SU-DHL-6 (cell line): ENCODE measurements around the gene CCR2.

Experiments
- H2AFZ ChIP-seq: fragments of 200-600 bp; sonication (generic); 2 replicates; pipeline ENCODE4 v1.6.1; 2014; ENCODE audit warnings: low read depth, mild to moderate bottlenecking, moderate library complexity, mixed read lengths, antibody characterized with exemption, low read length; ENCODE audit not compliant: severe bottlenecking
- H3F3A ChIP-seq: fragments of 200-600 bp; shearing (Covaris generic); 2 replicates; pipeline ENCODE4 v1.6.0; 2016; ENCODE audit warnings: antibody characterized with exemption, mild to moderate bottlenecking; ENCODE audit not compliant: insufficient read depth
- H3K27ac ChIP-seq: fragments of 200-600 bp; sonication (generic); 2 replicates; pipeline ENCODE4 v1.5.1; 2016; ENCODE audit warnings: low read depth, mild to moderate bottlenecking, low read length, moderate library complexity, mixed read lengths
- H3K27me3 ChIP-seq: fragments of 200-600 bp; sonication (generic), shearing (Covaris generic); 2 replicates; pipeline ENCODE4 v1.6.0; 2014; ENCODE audit warnings: mild to moderate bottlenecking, low read length
- H3K36me3 ChIP-seq: fragments of 200-600 bp; sonication (generic); 2 replicates; pipeline ENCODE4 v1.6.1; 2014; ENCODE audit warnings: mild to moderate bottlenecking, low read length, mixed read lengths
- H3K4me2 ChIP-seq: fragments of 300-600, 200-600 bp; shearing (Covaris generic), sonication (generic); 2 replicates; pipeline ENCODE4 v1.6.0; 2014; ENCODE audit warnings: low read length, low read depth, mild to moderate bottlenecking; ENCODE audit not compliant: poor library complexity, severe bottlenecking
- H3K4me3 ChIP-seq: fragments of 200-600 bp; sonication (generic); 2 replicates; pipeline ENCODE4 v1.5.1; 2014; ENCODE audit warnings: antibody characterized with exemption, low read length, mild to moderate bottlenecking, mixed read lengths; ENCODE audit not compliant: insufficient read depth, poor library complexity, severe bottlenecking
- H3K79me2 ChIP-seq: fragments of 200-600 bp; sonication (generic); 2 replicates; pipeline ENCODE4 v1.6.1; 2014; ENCODE audit warnings: mild to moderate bottlenecking, low read length, moderate library complexity; ENCODE audit not compliant: insufficient read depth
- H3K9ac ChIP-seq: fragments of 200-600 bp; sonication (generic); 2 replicates; pipeline ENCODE4 v1.7.0; 2014; ENCODE audit warnings: mild to moderate bottlenecking, low read length
- H3K9me2 ChIP-seq: fragments of 200-600 bp; sonication (generic); replicated peaks from 2 replicates; pipeline ENCODE4 v1.6.1; 2014; ENCODE audit warnings: low read length; ENCODE audit not compliant: insufficient read depth
- H3K9me3 ChIP-seq: fragments of 200-600 bp; sonication (generic); 2 replicates; pipeline ENCODE4 v1.6.1; 2014; ENCODE audit warnings: low read length, mixed read lengths; ENCODE audit not compliant: insufficient read depth
- H4K20me1 ChIP-seq: fragments of 200-600 bp; sonication (generic); 2 replicates; pipeline ENCODE4 v1.6.1; 2014; ENCODE audit warnings: low read depth, mild to moderate bottlenecking, antibody characterized with exemption, low read length, moderate library complexity, mixed read lengths
- CTCF ChIP-seq: fragments of 200-600 bp; sonication (generic); IDR thresholded peaks from one replicate; pipeline ENCODE4 v1.5.1; 2017; ENCODE audit warnings: antibody characterized with exemption, mild to moderate bottlenecking, low read length, moderate library complexity; ENCODE audit not compliant: insufficient read depth, poor library complexity, severe bottlenecking
- EZH2phosphoT487 ChIP-seq: fragments of 200-600 bp; sonication (generic), shearing (Covaris generic); conservative IDR thresholded peaks from 2 replicates; pipeline ENCODE4 v1.6.1; 2018; ENCODE audit warnings: mild to moderate bottlenecking, antibody characterized with exemption, low read length, moderate library complexity, mixed read lengths

CCR2 gene

GRCh38 chr3:46375218-46375617 is 21.3 kb downstream of the CCR2 start:
- no peaks in the 10 kb centered on the region for H3K79me2 ChIP-seq
- H3K9me3 ChIP-seq: no peaks in the 10 kb centered on the region
- no peak overlapping the region for H3K4me2 ChIP-seq
- no peak overlapping the region for H3K9ac ChIP-seq
- no peaks in the 10 kb centered on the region for H3K27me3 ChIP-seq
- no peak overlapping the region for H3K27ac ChIP-seq
- no peaks in the 10 kb centered on the region for H3K36me3 ChIP-seq
- no peaks in the 10 kb centered on the region for H3F3A ChIP-seq
- no peaks in the 10 kb centered on the region for H3K9me2 ChIP-seq
- TF ChIP-seq CTCF (no peak), EZH2phosphoT487 (no peak)
- no peak overlapping the region for H2AFZ ChIP-seq
- H4K20me1 ChIP-seq: no peaks in the 10 kb centered on the region
- no peak overlapping the region for H3K4me3 ChIP-seq

GRCh38 chr3:46375814-46376213 is 21.9 kb downstream of the CCR2 start:
- no peaks in the 10 kb centered on the region for H3K9me2 ChIP-seq
- no peaks in the 10 kb centered on the region for H3K9me3 ChIP-seq
- no peak overlapping the region for H3K4me2 ChIP-seq
- H4K20me1 ChIP-seq: no peaks in the 10 kb centered on the region
- H3K4me3 ChIP-seq: no peak overlapping the region
- no peak overlapping the region for H2AFZ ChIP-seq
- H3K27ac ChIP-seq: no peak overlapping the region
- H3F3A ChIP-seq: no peaks in the 10 kb centered on the region
- no peaks in the 10 kb centered on the region for H3K79me2 ChIP-seq
- H3K27me3 ChIP-seq: no peaks in the 10 kb centered on the region
- H3K36me3 ChIP-seq: no peaks in the 10 kb centered on the region
- no peak overlapping the region for H3K9ac ChIP-seq
- no peak for TF ChIP-seq EZH2phosphoT487

GRCh38 chr3:46378426-46378942 is 24.6 kb downstream of the CCR2 start:
- no peaks in the 10 kb centered on the region for H3K36me3 ChIP-seq
- no peaks in the 10 kb centered on the region for H3K79me2 ChIP-seq
- no peaks in the 10 kb centered on the region for H4K20me1 ChIP-seq
- no peak overlapping the region for H2AFZ ChIP-seq
- H3K9ac ChIP-seq: no peak overlapping the region
- TF ChIP-seq EZH2phosphoT487: no peak
- peak; percentile 90 for TF ChIP-seq CTCF
- no peaks in the 10 kb centered on the region for H3K27me3 ChIP-seq
- no peaks in the 10 kb centered on the region for H3F3A ChIP-seq
- H3K4me2 ChIP-seq: no peak overlapping the region
- no peaks in the 10 kb centered on the region for H3K9me3 ChIP-seq
- H3K9me2 ChIP-seq: no peaks in the 10 kb centered on the region
- no peak overlapping the region for H3K4me3 ChIP-seq
- no peak overlapping the region for H3K27ac ChIP-seq

- Histone ChIP-seq H3K4me2 (no peak overlapping the region), H2AFZ (no peak overlapping the region)
Measured at GRCh38 chr3:46380471-46381221, 26.7 kb downstream of the CCR2 start.

More at GRCh38 chr3:46380471-46381221, 26.7 kb downstream of the CCR2 start:
- no peak overlapping the region for H3K4me3 ChIP-seq
- H3K79me2 ChIP-seq: no peaks in the 10 kb centered on the region
- no peaks in the 10 kb centered on the region for H3K9me3 ChIP-seq
- no peaks in the 10 kb centered on the region for H3K27me3 ChIP-seq
- no peak overlapping the region for H3K9ac ChIP-seq
- no peaks in the 10 kb centered on the region for H3K36me3 ChIP-seq
- H3K9me2 ChIP-seq: no peaks in the 10 kb centered on the region
- H3F3A ChIP-seq: no peaks in the 10 kb centered on the region
- H3K27ac ChIP-seq: no peak overlapping the region
- no peak for TF ChIP-seq EZH2phosphoT487
- H4K20me1 ChIP-seq: no peaks in the 10 kb centered on the region
